Mammary epithelial cell (primary cell): ENCODE measurements around the gene STXBP6.

ENCODE experiments used
- CTCF ChIP-seq, 2 donors: IDR thresholded peaks in 1 of 2; conservative IDR thresholded peaks in 1 of 2; 2 replicates each; pipeline ENCODE4 v1.5.1; 2011 to 2012; ENCODE audit warnings: inconsistent platforms in 2 of 2, low read length in 2 of 2, mild to moderate bottlenecking in 2 of 2, control low read depth in 1 of 2, low read depth in 1 of 2; ENCODE audit not compliant: insufficient read depth in 1 of 2; ENCODE audit errors: extremely low read depth in 1 of 2
- EZH2 ChIP-seq: IDR thresholded peaks from 2 replicates; pipeline ENCODE4 v1.6.1; 2012; ENCODE audit warnings: low read length, inconsistent platforms, borderline replicate concordance

- TF ChIP-seq CTCF (conservative IDR thresholded peaks at IDR 0.05 in 1 of 2, IDR thresholded peaks at IDR 0.05 in 1 of 2; ENCODE audit: extremely low read depth in 1 of 2, insufficient read depth in 1 of 2, low read depth in 1 of 2, low read length in 2 of 2), result no peak
- no peak for TF ChIP-seq EZH2
Observed at GRCh38 chr14:25048170-25049016, 1.6 kb downstream of the STXBP6 start.
